ENCODE results near the gene SPIC.

DNA sequence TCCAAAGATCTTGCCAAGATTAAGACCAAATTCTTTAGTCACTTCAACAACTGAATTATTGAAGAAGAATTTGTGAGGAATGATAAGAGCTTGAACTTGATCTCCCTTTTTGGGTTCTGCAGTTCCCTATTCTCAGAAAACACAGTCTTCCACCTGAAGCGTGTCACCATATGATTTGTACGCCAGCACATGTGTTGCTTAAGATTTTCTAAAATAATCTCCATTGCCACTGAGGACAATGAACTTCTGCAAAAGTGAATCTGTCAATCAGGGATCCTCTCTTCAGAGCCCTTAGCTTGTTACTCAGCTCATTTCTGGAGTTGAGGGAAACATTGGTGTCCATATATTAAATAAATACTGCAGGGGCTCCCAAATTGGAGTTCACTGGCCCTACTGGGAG lies 4.2 kb upstream of the SPIC start:
- TF ChIP-seq CTCF (IDR thresholded peaks at IDR 0.05; ENCODE audit: low read depth, low read length) (no peak), EZH2phosphoT487 (IDR thresholded peaks at IDR 0.05; ENCODE audit: low read depth) (no peak)

Measured in OCI-LY3 (cell line).